AG08396 (cell line): ENCODE measurements around the gene NSUN4.
A peak's percentile ranks its signal among the peaks of the same experiment; 100 is the strongest.
"Not testable (repeated sequence)": the region's sequence is repeated elsewhere in the genome, so short reads cannot be mapped to it uniquely, and the experiment has no call there.

ENCODE experiments used
- DNase-seq: peaks from one replicate; pipeline ENCODE4 v3.0.0; 2012; ENCODE audit warnings: low spot score, mixed read lengths

Gene NSUN4

DNA sequence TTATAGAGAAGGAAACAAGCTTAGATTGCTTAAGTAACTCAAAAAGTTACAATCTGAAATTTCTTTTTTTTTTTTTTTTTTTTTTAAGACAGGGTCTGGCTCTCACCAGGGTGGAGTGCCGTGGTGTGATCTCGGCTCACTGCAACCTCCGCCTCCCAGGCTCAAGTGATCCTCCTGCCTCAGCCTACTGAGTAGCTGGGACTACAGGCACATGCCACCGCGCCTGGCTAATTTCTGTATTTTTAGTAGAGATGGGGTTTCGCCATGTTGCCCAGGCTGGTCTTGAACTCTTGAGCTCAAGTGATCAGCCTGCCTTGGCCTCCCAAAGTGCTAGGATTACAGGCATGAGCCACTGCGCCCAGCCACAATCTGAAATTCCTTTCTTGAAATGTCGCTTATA lies 27.1 kb downstream of the NSUN4 start:
- not testable (repeated sequence) for DNase-seq

- DNase-seq: no peak
Measured at GRCh38 chr1:46368791-46369190, 28.2 kb downstream of the NSUN4 start.

DNA sequence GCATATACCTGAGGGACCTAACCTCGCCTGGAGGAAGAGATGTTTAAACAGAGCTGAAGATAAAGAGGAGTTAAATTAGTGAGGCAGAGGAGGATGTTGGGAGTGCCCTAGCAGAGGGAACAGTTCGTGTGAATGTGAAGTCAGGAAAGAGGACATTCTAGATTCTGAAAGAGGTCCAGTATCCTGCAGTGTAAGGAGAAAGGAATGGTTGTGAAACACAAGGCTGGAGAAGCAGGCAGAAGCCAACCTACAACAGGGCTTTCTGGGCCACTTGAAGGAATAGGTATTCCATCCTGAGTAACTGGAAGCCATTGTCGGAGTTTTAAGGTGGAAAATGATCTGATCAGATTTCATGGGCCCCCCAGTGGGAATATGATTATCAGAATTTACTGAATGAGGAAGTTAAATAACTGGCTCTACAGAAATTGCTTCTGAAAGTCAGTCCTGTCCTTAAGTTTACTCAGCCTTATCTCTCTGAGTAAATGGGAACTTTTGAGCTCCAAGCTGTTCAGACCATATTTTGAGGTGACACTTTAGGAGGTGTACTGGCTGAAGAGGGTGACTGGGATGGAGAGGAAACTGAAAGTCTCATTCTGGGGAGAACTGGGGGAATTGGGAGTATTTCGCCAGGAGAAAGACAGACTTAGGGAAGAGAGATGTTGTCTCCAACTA lies 29.1 kb downstream of the NSUN4 start:
- DNase-seq: no peak

- DNase-seq: no peak
Measured at GRCh38 chr1:46370214-46370633, 29.6 kb downstream of the NSUN4 start.

DNA sequence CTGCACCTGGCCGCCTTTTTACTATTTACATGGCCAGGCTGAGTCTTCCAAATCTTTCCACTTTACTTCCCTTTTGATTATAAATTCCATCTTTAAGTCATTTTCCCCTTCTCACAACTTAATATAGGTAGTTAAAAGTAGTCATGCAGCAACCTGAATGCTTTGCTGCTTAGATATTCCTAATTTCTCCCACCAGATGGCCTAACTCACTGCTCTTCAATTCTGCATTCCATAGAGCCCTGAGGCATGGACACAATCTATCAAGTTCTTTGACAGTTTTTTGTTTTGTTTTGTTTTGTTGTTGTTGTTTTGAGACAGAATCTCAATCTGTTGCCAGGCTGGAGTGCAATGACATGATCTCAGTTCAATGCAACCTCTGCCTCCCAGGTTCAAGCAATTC lies 31.8 kb downstream of the NSUN4 start:
- DNase-seq: no peak

- no peak for DNase-seq
Measured at GRCh38 chr1:46379996-46380395, 39.4 kb downstream of the NSUN4 start.

GRCh38 chr1:46380508-46380907 lies 39.9 kb downstream of the NSUN4 start:
- no peak for DNase-seq

- DNase-seq: no peak
Measured at GRCh38 chr1:46393510-46393909, 52.9 kb downstream of the NSUN4 start.

- no peak for DNase-seq
Measured at GRCh38 chr1:46394108-46394871, 53.7 kb downstream of the NSUN4 start, which contains the start of gene FAAH. Gene FAAH (plus strand): TSS chr1:46394317. CDS start chr1:46394349, 32 bp downstream.

DNA sequence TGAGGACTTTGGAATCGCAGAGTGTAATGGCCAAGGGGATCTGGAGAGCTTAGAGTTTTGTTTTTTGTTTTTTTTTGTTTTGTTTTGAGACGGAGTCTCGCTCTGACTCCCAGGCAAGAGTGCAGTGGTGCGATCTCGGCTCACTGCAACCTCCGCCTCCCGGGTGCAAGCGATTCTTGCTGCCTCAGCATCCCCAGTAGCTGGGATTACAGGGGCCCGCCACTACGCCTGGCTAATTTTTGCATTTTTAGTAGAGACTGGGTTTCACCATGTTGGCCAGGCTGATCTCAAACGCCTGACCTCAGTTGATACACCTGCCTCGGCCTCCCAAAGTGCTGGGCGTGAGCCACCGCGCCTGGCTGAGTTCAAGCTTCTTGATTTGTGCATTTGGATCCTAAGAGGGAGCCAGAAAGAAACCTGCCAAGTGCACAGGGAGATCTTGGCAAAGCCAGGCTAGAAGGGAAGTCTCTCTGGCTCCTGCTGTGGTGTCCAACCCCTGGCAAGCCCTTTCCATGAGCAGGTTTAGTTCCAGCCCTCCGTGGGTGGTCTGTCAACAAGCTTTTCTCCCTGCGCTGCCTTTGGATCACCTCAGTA lies 54.4 kb downstream of the NSUN4 start:
- DNase-seq: no peak

DNA sequence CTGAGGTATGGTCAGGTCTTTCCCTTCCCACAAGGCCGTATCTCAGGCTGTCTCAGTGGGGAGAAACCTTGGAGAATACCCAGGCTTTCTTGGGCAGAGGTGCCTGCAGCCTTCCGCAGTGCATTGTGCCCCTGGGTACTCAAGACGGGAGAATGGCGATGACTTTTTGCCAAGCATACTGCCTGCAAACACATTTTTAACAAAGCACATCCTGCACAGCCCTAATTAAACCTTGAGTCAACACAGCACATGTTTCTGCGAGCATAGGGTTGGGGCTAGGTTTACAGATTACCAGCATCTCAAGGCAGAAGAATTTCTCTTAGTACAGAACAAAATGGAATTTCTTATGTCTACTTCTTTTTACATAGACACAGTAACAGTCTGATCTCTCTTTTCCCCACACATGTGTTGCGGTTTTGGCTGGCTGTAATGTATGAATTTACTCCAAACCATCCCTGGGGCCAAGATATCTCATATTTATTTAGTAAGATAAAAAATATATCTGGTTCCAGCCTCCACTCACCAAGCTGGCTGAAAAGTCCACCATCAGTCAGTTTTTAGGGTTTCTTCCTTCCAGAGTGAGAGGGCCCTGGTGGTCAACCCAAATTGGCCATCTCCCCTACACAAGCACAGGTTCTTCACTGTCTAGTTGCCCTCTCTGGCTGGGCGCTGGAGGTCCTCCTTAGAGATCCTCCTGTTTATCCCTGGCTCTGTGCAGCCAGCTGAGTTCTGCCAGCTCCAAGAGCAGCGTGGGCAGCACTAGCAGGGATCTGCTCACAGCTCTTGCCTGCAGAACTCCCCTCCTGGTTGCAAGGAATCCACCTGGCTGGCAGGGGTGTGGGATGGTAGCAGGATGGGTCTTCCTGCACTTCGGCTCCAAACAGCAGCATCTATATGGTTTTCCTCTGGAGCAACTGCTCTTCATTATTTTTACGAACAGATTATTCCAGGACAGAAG lies 56.1 kb downstream of the NSUN4 start:
- DNase-seq: no peak

DNA sequence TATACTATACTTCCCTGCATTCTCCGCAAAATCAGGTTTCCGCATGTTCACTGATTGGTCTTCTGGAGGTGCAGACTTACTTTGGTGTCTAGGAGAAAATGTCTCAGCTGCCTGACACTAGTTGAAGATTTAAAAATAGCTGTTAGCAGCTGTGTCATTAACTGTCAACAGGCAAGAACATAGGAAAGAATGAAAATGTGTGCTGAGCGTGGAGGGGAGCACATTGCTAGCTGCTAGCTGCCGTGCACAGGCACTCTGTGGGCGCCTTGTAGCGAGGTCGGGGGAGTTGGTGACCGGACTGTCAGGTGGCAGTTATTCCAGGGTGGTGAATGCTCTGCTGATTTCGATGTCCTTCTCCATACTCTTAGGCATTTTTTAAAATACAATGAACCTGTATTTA lies 58.7 kb downstream of the NSUN4 start:
- no peak for DNase-seq

DNA sequence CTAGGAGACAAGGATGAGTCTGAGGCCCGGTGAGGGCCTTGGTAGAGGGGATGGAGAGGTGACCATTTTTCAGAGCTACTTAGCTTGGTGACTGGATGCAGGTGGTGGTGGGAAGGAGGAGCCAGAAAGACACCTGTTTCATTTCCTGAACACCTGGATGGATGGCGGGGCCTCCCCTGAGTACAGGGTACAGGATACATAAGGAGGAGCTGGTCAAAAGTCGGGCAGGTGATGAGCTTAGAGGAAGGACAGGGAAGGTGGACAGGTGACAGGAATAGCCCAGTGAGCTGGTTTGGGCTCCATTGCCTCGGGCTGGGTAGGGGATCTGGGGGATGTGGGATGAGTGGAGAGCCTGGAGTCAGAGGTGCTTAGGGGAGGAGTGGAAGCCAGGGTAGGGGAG lies 59.8 kb downstream of the NSUN4 start:
- no peak for DNase-seq

- DNase-seq: no peak
Measured at GRCh38 chr1:46401154-46401913, 60.7 kb downstream of the NSUN4 start.

GRCh38 chr1:46401964-46402626 lies 61.5 kb downstream of the NSUN4 start:
- peak; percentile 92 for DNase-seq

- no peak for DNase-seq
Measured at GRCh38 chr1:46403916-46404315, 63.3 kb downstream of the NSUN4 start.

- no peak for DNase-seq
Measured at GRCh38 chr1:46404482-46405196, 64.0 kb downstream of the NSUN4 start.

- no peak for DNase-seq
Measured at GRCh38 chr1:46405197-46405555, 64.6 kb downstream of the NSUN4 start.

DNA sequence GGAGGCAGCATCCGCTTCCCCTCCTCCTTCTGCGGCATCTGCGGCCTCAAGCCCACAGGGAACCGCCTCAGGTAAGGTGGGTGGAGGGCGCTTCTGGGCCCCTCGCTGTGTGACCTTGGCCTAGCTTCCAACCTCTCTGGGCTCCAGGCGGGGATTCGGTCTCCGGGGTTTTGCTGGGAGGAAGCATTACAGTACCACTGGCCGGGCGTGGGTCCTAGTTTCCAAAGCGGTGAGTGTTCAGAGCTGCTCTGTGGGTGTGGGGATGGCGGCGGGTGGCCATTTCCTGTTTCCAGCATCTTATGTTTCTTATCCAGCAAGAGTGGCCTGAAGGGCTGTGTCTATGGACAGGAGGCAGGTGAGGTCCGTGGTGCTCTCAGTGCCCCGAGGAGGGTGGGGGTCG lies 65.1 kb downstream of the NSUN4 start:
- no peak for DNase-seq
